SU-DHL-6 (cell line): ENCODE results near the gene AADAT.

ENCODE experiments used
- H2AFZ ChIP-seq: fragments of 200-600 bp; sonication (generic); 2 replicates; pipeline ENCODE4 v1.6.1; 2014; ENCODE audit warnings: low read depth, mild to moderate bottlenecking, moderate library complexity, mixed read lengths, antibody characterized with exemption, low read length; ENCODE audit not compliant: severe bottlenecking
- H3F3A ChIP-seq: fragments of 200-600 bp; shearing (Covaris generic); 2 replicates; pipeline ENCODE4 v1.6.0; 2016; ENCODE audit warnings: antibody characterized with exemption, mild to moderate bottlenecking; ENCODE audit not compliant: insufficient read depth
- H3K27ac ChIP-seq: fragments of 200-600 bp; sonication (generic); 2 replicates; pipeline ENCODE4 v1.5.1; 2016; ENCODE audit warnings: low read depth, mild to moderate bottlenecking, low read length, moderate library complexity, mixed read lengths
- H3K27me3 ChIP-seq: fragments of 200-600 bp; sonication (generic), shearing (Covaris generic); 2 replicates; pipeline ENCODE4 v1.6.0; 2014; ENCODE audit warnings: mild to moderate bottlenecking, low read length
- H3K36me3 ChIP-seq: fragments of 200-600 bp; sonication (generic); 2 replicates; pipeline ENCODE4 v1.6.1; 2014; ENCODE audit warnings: mild to moderate bottlenecking, low read length, mixed read lengths
- H3K4me2 ChIP-seq: fragments of 300-600, 200-600 bp; shearing (Covaris generic), sonication (generic); 2 replicates; pipeline ENCODE4 v1.6.0; 2014; ENCODE audit warnings: low read length, low read depth, mild to moderate bottlenecking; ENCODE audit not compliant: poor library complexity, severe bottlenecking
- H3K4me3 ChIP-seq: fragments of 200-600 bp; sonication (generic); 2 replicates; pipeline ENCODE4 v1.5.1; 2014; ENCODE audit warnings: antibody characterized with exemption, low read length, mild to moderate bottlenecking, mixed read lengths; ENCODE audit not compliant: insufficient read depth, poor library complexity, severe bottlenecking
- H3K79me2 ChIP-seq: fragments of 200-600 bp; sonication (generic); 2 replicates; pipeline ENCODE4 v1.6.1; 2014; ENCODE audit warnings: mild to moderate bottlenecking, low read length, moderate library complexity; ENCODE audit not compliant: insufficient read depth
- H3K9ac ChIP-seq: fragments of 200-600 bp; sonication (generic); 2 replicates; pipeline ENCODE4 v1.7.0; 2014; ENCODE audit warnings: mild to moderate bottlenecking, low read length
- H3K9me2 ChIP-seq: fragments of 200-600 bp; sonication (generic); replicated peaks from 2 replicates; pipeline ENCODE4 v1.6.1; 2014; ENCODE audit warnings: low read length; ENCODE audit not compliant: insufficient read depth
- H3K9me3 ChIP-seq: fragments of 200-600 bp; sonication (generic); 2 replicates; pipeline ENCODE4 v1.6.1; 2014; ENCODE audit warnings: low read length, mixed read lengths; ENCODE audit not compliant: insufficient read depth
- H4K20me1 ChIP-seq: fragments of 200-600 bp; sonication (generic); 2 replicates; pipeline ENCODE4 v1.6.1; 2014; ENCODE audit warnings: low read depth, mild to moderate bottlenecking, antibody characterized with exemption, low read length, moderate library complexity, mixed read lengths
- CTCF ChIP-seq: fragments of 200-600 bp; sonication (generic); IDR thresholded peaks from one replicate; pipeline ENCODE4 v1.5.1; 2017; ENCODE audit warnings: antibody characterized with exemption, mild to moderate bottlenecking, low read length, moderate library complexity; ENCODE audit not compliant: insufficient read depth, poor library complexity, severe bottlenecking
- EZH2phosphoT487 ChIP-seq: fragments of 200-600 bp; sonication (generic), shearing (Covaris generic); conservative IDR thresholded peaks from 2 replicates; pipeline ENCODE4 v1.6.1; 2018; ENCODE audit warnings: mild to moderate bottlenecking, antibody characterized with exemption, low read length, moderate library complexity, mixed read lengths

Gene AADAT

GRCh38 chr4:170090352-170091052 is 746 bp upstream of the AADAT start:
- Histone ChIP-seq H3K79me2 (no peaks in the 10 kb centered on the region), H2AFZ (no peak overlapping the region), H3K27ac (no peak overlapping the region), H3K9me3 (no peaks in the 10 kb centered on the region), H4K20me1 (no peaks in the 10 kb centered on the region), H3K4me2 (no peak overlapping the region), H3F3A (no peaks in the 10 kb centered on the region), H3K9me2 (no peaks in the 10 kb centered on the region), H3K9ac (no peak overlapping the region), H3K36me3 (no peaks in the 10 kb centered on the region), H3K4me3 (no peak overlapping the region), H3K27me3 (no peaks in the 10 kb centered on the region)
- TF ChIP-seq CTCF (no peak), EZH2phosphoT487 (no peak)

- no peaks in the 10 kb centered on the region for H3F3A ChIP-seq
Measured at GRCh38 chr4:170089274-170089667, 485 bp downstream of the AADAT start.

GRCh38 chr4:170088716-170089115 is 1.0 kb downstream of the AADAT start:
- Histone ChIP-seq H3K9me3 (no peaks in the 10 kb centered on the region), H3K4me2 (no peak overlapping the region), H3K4me3 (no peak overlapping the region), H3K9me2 (no peaks in the 10 kb centered on the region), H3K36me3 (no peaks in the 10 kb centered on the region), H3K27ac (no peak overlapping the region), H3K9ac (no peak overlapping the region), H3K27me3 (no peaks in the 10 kb centered on the region), H4K20me1 (no peaks in the 10 kb centered on the region), H3F3A (no peaks in the 10 kb centered on the region), H2AFZ (no peak overlapping the region), H3K79me2 (no peaks in the 10 kb centered on the region)
- no peak for TF ChIP-seq CTCF
- no peak for TF ChIP-seq EZH2phosphoT487

More at GRCh38 chr4:170089274-170089667, 485 bp downstream of the AADAT start:
- TF ChIP-seq EZH2phosphoT487, result no peak
- TF ChIP-seq CTCF, result no peak
- Histone ChIP-seq H3K79me2 (no peaks in the 10 kb centered on the region), H2AFZ (no peak overlapping the region), H3K27me3 (no peaks in the 10 kb centered on the region), H3K4me2 (no peak overlapping the region), H3K27ac (no peak overlapping the region), H3K9ac (no peak overlapping the region), H3K36me3 (no peaks in the 10 kb centered on the region), H4K20me1 (no peaks in the 10 kb centered on the region), H3K9me3 (no peaks in the 10 kb centered on the region), H3K4me3 (no peak overlapping the region), H3K9me2 (no peaks in the 10 kb centered on the region)
